H1 (cell line): ENCODE data around the gene COX7A2. TPM values are rescaled to one million over a fixed set of nuclear protein-coding genes. Genes with fewer than 3 reads are reported as not detected.

Source experiments
- CBX8 ChIP-seq: fragments of 300-800, 300-1000 bp; sonication (generic); IDR thresholded peaks from 2 replicates; pipeline ENCODE4 v1.7.1; 2016; ENCODE audit warnings: low read depth, low read length, borderline replicate concordance
- CTCF ChIP-seq, 3 experiments: IDR thresholded peaks; 1 replicate in 2 of 3; 2 replicates in 1 of 3; pipeline versions ENCODE4 v1.5.1 to v1.6.1; 2011; ENCODE audit warnings: low read length in 3 of 3, mild to moderate bottlenecking in 3 of 3, inconsistent platforms in 2 of 3, low read depth in 1 of 3, moderate library complexity in 1 of 3; ENCODE audit not compliant: insufficient read depth in 1 of 3; ENCODE audit errors: control extremely low read depth in 1 of 3
- EP300 ChIP-seq, 2 experiments: IDR thresholded peaks; 1 replicate in 1 of 2; 2 replicates in 1 of 2; pipeline ENCODE4 v1.6.1; 2011 to 2012; ENCODE audit warnings: low read depth in 2 of 2, low read length in 2 of 2, mild to moderate bottlenecking in 2 of 2, borderline replicate concordance in 1 of 2, inconsistent platforms in 1 of 2, moderate library complexity in 1 of 2
- FOSL1 ChIP-seq: IDR thresholded peaks from 2 replicates; pipeline ENCODE4 v1.6.1; 2011; ENCODE audit warnings: mild to moderate bottlenecking, low read depth, low read length, moderate library complexity; ENCODE audit not compliant: insufficient read depth
- GABPA ChIP-seq: IDR thresholded peaks from 2 replicates; pipeline ENCODE4 v1.6.1; 2011; ENCODE audit warnings: mild to moderate bottlenecking, low read length, moderate library complexity, borderline replicate concordance; ENCODE audit not compliant: insufficient read depth
- JUN ChIP-seq: IDR thresholded peaks from 2 replicates; pipeline ENCODE4 v1.6.1; 2011; ENCODE audit warnings: low read depth, mild to moderate bottlenecking, improper control_type of control experiment, low read length
- KDM4A ChIP-seq: IDR thresholded peaks from one replicate; pipeline ENCODE4 v1.7.1; 2012; ENCODE audit warnings: low read depth, mild to moderate bottlenecking, moderate library complexity, low read length, inconsistent platforms; ENCODE audit not compliant: severe bottlenecking
- KDM5A ChIP-seq: fragments of 200-600 bp; IDR thresholded peaks from 2 replicates; pipeline ENCODE4 v1.7.1; 2012; ENCODE audit warnings: mild to moderate bottlenecking, low read length, inconsistent platforms, mixed read lengths
- PHF8 ChIP-seq: fragments of 200-600 bp; sonication (generic); conservative IDR thresholded peaks from 2 replicates; pipeline ENCODE4 v1.7.1; 2012; ENCODE audit warnings: low read depth, mild to moderate bottlenecking, inconsistent platforms, low read length, moderate library complexity
- POLR2A ChIP-seq, 2 experiments: IDR thresholded peaks; 1 replicate in 1 of 2; 2 replicates in 1 of 2; pipeline ENCODE4 v1.6.1; 2011; ENCODE audit warnings: low read depth in 2 of 2, low read length in 2 of 2, mild to moderate bottlenecking in 2 of 2; ENCODE audit errors: control extremely low read depth in 1 of 2
- POLR2AphosphoS5 ChIP-seq: IDR thresholded peaks from 2 replicates; pipeline ENCODE4 v1.6.1; 2011; ENCODE audit warnings: low read depth, low read length
- RAD21 ChIP-seq, 2 experiments: IDR thresholded peaks in 1 of 2; conservative IDR thresholded peaks in 1 of 2; 2 replicates each; pipeline ENCODE4 v1.6.1; 2011; ENCODE audit warnings: low read depth in 2 of 2, low read length in 2 of 2, improper control_type of control experiment in 1 of 2, inconsistent platforms in 1 of 2, mild to moderate bottlenecking in 1 of 2, moderate library complexity in 1 of 2
- RBBP5 ChIP-seq: IDR thresholded peaks from 2 replicates; pipeline ENCODE4 v1.7.1; 2012; ENCODE audit warnings: low read depth, mild to moderate bottlenecking, inconsistent platforms, low read length, moderate library complexity, borderline replicate concordance
- RXRA ChIP-seq: IDR thresholded peaks from 2 replicates; pipeline ENCODE4 v1.6.1; 2011; ENCODE audit warnings: low read depth, mild to moderate bottlenecking, low read length, moderate library complexity; ENCODE audit not compliant: insufficient read depth
- SP2 ChIP-seq: IDR thresholded peaks from 2 replicates; pipeline ENCODE4 v1.6.1; 2012; ENCODE audit warnings: mild to moderate bottlenecking, low read length, inconsistent platforms
- SP4 ChIP-seq: IDR thresholded peaks from 2 replicates; pipeline ENCODE4 v1.6.1; 2012; ENCODE audit warnings: low read length, inconsistent platforms
- SUZ12 ChIP-seq: fragments of 200-600 bp; sonication (generic); IDR thresholded peaks from 2 replicates; pipeline ENCODE4 v1.6.1; 2012; ENCODE audit warnings: mild to moderate bottlenecking, inconsistent platforms, low read length, moderate library complexity, mixed read lengths
- TBP ChIP-seq: IDR thresholded peaks from 2 replicates; pipeline ENCODE4 v1.6.1; 2011; ENCODE audit warnings: low read depth, low read length, improper control_type of control experiment
- TEAD4 ChIP-seq: IDR thresholded peaks from 2 replicates; pipeline ENCODE4 v1.6.1; 2012; ENCODE audit warnings: low read depth, low read length, inconsistent platforms, mixed read lengths
- polyA plus RNA-seq, 7 experiments: library from polyadenylated mRNA; depleted of rRNA in 3 of 7; stranded (reverse) in 5 of 7; unstranded in 2 of 7; fragments of >200 nt in 5 of 7; fragments of 200-250 nt in 2 of 7; gene quantifications; 1 replicate in 5 of 7; 2 replicates in 1 of 7; 4 replicates in 1 of 7; pipeline versions ENCODE4 v1.2.1 to v1.2.3, GENCODE V29; 2011 to 2013; ENCODE audit warnings: missing spikeins in 2 of 7, mixed read lengths in 2 of 7
- total RNA-seq: library from RNA; stranded (reverse); fragmentation: NEBNext Ultra II Directional; extraction: Animal tissue kit (Norgen Biotek cat#: 25700); gene quantifications from 2 replicates; pipeline ENCODE4 v1.2.1, GENCODE V29; 2021
- TF ChIP-seq, protein P1 (sequence below): IDR thresholded peaks from 2 replicates; pipeline ENCODE4 v1.6.1; 2011; ENCODE audit warnings: low read length, improper control_type of control experiment

COX7A2 gene
- total and polyA plus RNA-seq, 2 of the 8 experiments (the other 6 are each of a cell fraction or from before 2014, with no cell fraction given): 262 to 468 TPM

DNA sequence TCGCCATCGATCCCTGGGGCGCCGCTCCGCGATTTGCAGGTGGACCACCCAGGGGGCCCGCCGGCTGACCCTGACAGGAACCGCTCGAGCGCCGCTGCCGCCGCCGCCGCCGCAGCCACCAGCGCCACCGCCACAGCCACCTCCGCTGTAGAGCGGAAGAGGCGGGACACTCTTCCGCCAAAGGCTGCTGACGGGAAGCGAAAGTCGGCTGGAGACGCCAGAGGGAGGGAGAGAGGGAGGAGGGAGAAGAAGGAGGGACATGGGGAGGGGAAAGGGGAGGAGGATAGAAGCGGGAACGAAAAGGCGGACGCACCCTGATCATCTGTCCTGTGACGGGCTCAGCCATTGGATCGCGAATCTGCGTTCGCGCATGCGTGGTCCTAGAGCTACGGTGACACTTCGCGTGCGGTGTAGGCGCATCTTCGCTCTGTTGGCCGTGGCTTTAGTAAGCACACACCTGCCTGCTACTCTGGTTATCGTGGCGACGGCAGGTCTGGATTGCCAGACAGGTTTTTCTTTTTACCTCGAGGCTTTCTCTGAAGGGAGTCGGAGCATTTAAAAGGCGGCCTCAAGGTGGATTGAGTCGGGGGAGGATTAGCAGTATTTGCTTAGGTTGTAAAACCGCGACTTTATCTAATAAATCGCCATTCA is 41.2 kb upstream of the COX7A2 start, which contains the start of gene TMEM30A (continued):
- TF ChIP-seq TBP (peak; percentile 68; the same call in 1 of the 2 replicates), POLR2A (IDR thresholded peaks at IDR 0.05; ENCODE audit: control extremely low read depth in 1 of 2, low read depth in 2 of 2, low read length in 2 of 2) (peak; percentile 43 to 77), SUZ12 (no peak), SP2 (no peak), JUN (no peak), GABPA (peak; percentile 66; the same call in 1 of the 2 replicates), POLR2AphosphoS5 (peak; percentile 92), FOSL1 (no peak), CBX8 (no peak), RXRA (no peak), RAD21 (IDR thresholded peaks at IDR 0.05 in 1 of 2, conservative IDR thresholded peaks at IDR 0.05 in 1 of 2; ENCODE audit: low read depth in 2 of 2, low read length in 2 of 2) (0 out of 4 replicates have a peak, but pooled peaks of 1 of the 2 experiments have one; percentile 1), EP300 (IDR thresholded peaks at IDR 0.05; ENCODE audit: borderline replicate concordance in 1 of 2, low read depth in 2 of 2, low read length in 2 of 2) (peak in 1 of 2 experiments; percentile 79; a peak in 1 of 3 replicates), TEAD4 (no peak), PHF8 (peak; percentile 65; the same call in 1 of the 2 replicates), RBBP5 (peak; percentile 96; the same call in 1 of the 2 replicates), KDM4A (no peak), SP4 (no peak), KDM5A (no peak), CTCF (IDR thresholded peaks at IDR 0.05; ENCODE audit: control extremely low read depth in 1 of 3, insufficient read depth in 1 of 3, low read depth in 1 of 3, low read length in 3 of 3) (no peak)
- TF ChIP-seq, protein P1, sequence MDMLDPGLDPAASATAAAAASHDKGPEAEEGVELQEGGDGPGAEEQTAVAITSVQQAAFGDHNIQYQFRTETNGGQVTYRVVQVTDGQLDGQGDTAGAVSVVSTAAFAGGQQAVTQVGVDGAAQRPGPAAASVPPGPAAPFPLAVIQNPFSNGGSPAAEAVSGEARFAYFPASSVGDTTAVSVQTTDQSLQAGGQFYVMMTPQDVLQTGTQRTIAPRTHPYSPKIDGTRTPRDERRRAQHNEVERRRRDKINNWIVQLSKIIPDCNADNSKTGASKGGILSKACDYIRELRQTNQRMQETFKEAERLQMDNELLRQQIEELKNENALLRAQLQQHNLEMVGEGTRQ: peak; percentile 73
